ENCODE measurements around the gene PNN.
"Not testable (repeated sequence)": the region's sequence is repeated elsewhere in the genome, so short reads cannot be mapped to it uniquely, and the experiment has no call there.

The PNN gene

DNA sequence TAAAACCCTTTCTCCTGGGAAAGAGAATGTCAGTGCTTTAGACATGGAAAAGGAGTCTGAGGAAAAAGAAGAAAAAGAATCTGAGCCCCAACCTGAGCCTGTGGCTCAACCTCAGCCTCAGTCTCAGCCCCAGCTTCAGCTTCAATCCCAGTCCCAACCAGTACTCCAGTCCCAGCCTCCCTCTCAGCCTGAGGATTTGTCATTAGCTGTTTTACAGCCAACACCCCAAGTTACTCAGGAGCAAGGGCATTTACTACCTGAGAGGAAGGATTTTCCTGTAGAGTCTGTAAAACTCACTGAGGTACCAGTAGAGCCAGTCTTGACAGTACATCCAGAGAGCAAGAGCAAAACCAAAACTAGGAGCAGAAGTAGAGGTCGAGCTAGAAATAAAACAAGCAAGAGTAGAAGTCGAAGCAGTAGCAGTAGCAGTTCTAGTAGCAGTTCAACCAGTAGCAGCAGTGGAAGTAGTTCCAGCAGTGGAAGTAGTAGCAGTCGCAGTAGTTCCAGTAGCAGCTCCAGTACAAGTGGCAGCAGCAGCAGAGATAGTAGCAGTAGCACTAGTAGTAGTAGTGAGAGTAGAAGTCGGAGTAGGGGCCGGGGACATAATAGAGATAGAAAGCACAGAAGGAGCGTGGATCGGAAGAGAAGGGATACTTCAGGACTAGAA lies 6.1 kb downstream of the PNN start:
- DNase-seq (ENCODE audit: low read depth) = no peak

- no peak for DNase-seq (ENCODE audit: low read depth)
These were observed 6.6 kb downstream of the PNN start for GRCh38 chr14:39181693-39182047.

GRCh38 chr14:39182770-39183684 lies 8.0 kb downstream of the PNN start:
- no peak for DNase-seq (ENCODE audit: low read depth)

GRCh38 chr14:39183685-39184003 lies 8.6 kb downstream of the PNN start:
- not testable (repeated sequence) for DNase-seq (ENCODE audit: low read depth)

DNA sequence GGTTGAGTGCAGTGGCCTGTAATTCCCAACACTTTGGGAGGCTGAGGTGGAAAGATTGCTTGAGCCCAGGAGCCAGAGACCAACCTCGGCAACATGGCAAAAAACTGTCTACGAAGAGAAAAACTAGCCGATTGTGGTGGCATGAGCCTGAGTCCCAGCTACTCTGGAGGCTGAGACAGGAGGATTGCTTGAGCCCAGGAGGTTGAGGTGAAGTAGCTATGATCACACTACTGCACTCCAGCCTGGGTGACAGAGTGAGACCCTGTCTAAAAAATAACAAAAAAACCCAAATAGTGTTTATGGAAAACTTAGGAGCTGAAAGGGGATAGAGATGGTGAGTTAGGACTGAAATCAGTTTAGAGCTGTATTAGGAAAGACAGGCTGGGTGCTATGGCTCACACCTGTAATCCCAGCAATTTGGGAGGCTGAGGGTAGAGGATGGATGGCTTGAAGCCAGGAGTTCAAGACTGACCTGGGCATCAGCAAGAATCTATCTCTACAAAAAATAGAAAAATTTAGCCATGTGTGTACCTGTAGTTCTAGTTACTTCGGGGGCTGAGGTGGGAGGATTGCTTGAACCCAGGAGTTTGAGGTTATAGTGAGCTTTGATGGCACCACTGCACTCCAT lies 9.7 kb downstream of the PNN start:
- no peak for DNase-seq (ENCODE audit: low read depth)

DNA sequence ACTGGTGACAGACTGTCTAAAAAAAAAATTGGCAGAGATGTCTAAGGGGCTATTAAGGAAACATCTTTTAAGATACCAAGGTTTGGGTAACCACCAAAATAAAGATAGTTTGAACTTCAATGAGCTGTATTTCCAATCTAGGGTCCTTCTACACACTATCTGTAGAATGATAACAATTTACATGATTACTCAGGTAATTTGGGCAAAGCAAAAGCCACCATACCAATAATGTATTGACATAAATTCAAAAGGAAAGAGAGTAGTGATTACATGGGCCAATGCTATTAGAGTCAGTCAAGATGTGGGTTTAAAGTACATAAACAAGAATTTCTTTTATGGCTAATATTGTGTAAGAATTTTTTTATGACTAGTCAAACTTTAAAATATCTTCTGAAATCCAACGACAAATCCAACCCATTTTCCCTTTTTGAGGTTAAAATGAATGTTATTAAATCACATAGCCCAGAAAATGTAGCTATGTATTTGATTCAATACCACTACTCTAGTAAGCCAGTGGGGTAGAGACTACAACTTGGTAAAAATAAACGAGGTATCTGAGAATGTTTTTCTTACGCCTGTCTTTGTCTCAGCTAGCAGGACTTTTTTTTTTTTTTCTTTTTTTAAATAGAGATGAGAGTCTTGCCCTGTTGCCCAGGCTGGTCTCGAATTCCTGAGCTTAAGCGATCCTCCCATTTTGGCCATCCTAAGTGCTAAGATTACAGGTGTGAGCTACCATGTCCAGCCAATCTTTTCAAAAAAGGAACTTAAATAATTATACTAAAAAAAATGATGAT lies 10.4 kb downstream of the PNN start:
- no peak for DNase-seq (ENCODE audit: low read depth)

DNA sequence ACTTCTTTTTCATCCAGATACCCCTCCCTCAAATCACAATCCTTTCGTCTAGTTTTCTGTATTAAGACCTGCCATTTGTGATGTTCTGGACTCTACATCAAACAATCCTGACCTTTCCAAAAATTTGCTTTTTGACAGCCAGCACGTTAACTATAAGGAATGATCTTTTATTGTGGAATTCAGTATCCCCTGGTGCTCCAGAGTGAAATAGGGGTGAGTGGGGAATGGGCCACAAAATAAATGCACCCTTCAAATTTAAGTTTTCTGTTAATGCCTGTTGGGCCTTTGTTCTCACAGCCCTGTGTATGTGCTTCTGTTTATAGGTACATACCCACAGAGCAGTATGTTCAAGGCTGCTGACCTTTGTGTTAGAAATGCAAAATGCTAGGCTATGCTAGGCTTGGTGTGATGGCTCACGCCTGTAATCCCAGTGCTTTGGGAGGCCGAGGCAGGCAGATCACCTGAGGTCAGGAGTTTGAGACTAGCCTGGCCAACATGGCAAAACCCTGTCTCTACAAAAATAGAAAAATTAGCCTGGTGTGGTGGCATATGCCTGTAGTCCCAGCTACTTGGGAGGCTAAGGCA lies 12.0 kb downstream of the PNN start:
- DNase-seq (ENCODE audit: low read depth) = no peak

GRCh38 chr14:39203659-39204606 lies 28.9 kb downstream of the PNN start:
- no peak for DNase-seq (ENCODE audit: low read depth)

DNA sequence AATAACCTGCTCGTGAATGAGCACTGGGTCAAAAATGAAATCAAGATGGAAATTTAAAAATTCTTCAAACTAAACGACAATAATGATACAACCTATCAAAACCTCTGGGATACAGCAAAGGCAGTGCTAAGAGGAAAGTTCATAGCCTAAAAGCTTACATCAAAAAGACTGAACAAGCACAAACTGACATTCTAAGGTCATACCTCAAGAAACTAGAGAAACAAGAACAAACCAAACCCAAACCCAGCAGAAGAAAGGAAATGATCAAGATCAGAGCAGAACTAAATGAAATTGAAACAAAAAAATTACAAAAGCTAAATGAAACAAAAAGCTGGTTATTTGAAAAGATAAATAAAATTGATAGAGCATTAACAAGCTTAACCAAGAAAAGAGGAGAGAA lies 32.4 kb downstream of the PNN start:
- not testable (repeated sequence) for DNase-seq (ENCODE audit: low read depth)

DNA sequence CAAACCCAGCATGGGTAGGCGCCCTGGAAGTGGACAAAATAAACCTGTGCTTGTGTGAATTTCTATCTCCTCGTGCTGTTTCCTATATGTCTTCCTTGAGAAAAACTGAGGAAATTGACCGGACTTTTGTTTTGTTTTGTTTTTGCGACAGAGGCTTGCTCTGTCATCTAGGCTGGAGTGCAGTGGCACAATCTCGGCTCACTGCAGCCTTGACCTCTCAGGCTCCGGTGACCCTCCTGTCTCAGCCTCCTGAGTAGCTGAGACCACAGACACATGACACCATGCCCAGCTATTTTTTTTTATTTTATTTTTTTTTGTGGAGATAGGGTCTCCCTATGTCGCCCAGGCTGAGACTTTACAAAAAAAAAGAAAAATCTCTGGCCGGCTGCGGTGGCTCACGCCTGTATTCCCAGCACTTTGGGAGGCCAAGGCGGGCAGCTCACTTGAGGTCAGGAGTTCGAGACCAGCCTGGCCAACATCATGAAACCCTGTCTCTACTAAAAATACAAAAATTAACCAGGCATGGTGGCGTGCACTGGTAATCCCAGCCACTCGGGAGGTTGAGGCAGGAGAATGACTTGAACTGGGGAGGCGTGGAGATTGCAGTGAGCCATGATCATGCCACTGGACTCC lies 36.2 kb downstream of the PNN start:
- no peak for DNase-seq (ENCODE audit: low read depth)

GRCh38 chr14:39212034-39212433 lies 37.0 kb downstream of the PNN start:
- DNase-seq (ENCODE audit: low read depth) = no peak

- no peak for DNase-seq (ENCODE audit: low read depth)
These were observed 37.6 kb downstream of the PNN start for GRCh38 chr14:39212693-39213092.

GRCh38 chr14:39217214-39217879 lies 42.3 kb downstream of the PNN start:
- no peak for DNase-seq (ENCODE audit: low read depth)

GRCh38 chr14:39218171-39218769 lies 43.2 kb downstream of the PNN start:
- no peak for DNase-seq (ENCODE audit: low read depth)

DNA sequence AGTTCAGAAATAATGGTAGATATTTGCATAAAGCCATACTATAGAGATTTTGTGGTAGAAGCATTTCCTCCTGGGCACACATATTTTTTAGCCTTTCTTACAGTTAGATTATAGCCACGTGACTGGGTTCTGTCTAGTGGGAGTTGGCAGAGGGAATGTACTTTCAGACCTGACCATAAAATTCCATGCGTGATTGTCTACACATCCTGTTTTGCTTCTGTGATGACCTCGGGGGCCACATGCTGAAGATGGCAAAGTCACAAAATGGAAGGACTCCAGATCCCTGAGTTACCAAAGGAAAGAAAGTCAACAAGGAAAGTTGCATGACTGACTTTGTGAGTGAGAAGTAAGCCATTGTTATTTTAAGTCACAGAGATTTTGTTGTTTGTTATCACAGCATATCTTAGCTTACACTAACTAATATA lies 44.0 kb downstream of the PNN start:
- DNase-seq (ENCODE audit: low read depth) = no peak

DNA sequence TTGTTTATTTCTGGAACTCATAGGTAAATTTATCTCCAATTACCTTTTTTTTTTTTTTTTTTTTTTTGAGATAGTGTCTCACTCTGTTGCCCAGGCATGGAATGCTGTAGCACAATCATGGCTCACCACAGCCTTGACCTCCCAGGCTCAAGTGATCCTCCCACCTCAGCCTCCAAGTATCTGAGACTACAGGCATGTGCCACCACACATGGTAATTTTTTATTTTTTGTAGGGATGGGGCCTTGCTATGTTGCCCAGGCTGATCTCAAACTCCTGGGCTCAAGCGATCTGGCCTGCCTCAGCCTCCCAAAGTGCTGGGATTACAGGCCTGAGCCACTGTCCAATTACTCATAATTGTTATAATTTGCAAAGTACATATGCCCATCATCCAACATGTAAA lies 45.4 kb downstream of the PNN start:
- not testable (repeated sequence) for DNase-seq (ENCODE audit: low read depth)

DNA sequence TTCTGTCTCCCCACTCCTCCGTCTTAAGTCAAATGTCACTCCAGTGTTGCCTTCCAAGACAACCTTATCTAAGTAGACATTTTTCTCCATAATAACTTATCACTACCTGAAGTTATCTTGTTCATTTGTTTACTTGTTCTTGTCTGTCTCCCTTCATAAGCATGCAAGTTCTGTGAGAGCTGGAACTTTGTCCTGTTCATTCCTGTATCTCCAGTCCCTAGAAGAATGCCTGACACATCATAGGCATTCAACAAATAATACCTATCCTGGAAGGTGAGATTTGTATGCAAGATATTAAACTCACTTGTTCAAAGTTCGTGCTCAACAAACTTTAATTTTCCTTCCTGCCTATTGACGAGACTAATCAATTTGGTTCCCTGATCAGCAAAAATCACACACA lies 53.0 kb downstream of the PNN start:
- no peak for DNase-seq (ENCODE audit: low read depth)

DNA sequence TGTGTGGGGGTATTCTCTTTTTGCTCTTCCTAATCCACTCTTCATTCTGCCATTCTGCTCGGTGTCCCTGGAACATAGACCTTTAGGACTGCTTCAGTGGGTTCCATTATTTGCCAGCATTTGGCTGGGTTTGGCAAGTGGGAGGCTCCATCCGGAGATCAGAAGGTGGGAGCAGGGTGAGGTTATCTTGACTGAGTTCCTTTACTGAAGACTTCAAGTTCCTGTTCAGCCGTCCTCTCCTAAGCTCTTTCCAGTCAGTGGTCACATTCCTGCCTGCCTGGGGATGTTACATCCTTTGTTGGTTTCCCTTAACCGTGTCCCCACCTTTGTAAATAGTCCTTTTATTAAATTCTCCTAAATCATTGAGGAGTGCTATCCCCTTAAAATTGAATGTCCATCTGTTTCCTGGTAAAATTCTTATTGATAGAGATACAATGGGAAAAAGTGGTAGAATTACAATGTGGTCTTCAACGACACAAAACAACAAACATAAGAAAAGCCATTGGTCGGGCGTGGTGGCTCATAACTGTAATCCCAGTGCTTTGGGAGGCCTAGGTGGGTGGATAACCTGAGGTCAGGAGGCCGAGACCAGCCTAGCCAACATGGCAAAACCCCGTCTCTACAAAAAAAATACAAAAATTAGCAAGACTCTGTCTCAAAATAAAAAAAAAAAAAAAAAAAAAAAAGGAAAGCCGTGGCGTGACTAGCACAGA lies 53.6 kb downstream of the PNN start:
- DNase-seq (ENCODE audit: low read depth) = no peak

- DNase-seq (ENCODE audit: low read depth) = no peak
These were observed 54.1 kb downstream of the PNN start for GRCh38 chr14:39229222-39229543.
